ENCODE results near the gene AMH. TPM values are rescaled to one million over a fixed set of nuclear protein-coding genes. Genes with fewer than 3 reads are reported as not detected.

AMH gene
- total and polyA plus RNA-seq, 11 donors, result 0.10 to 1.1 (median 0.57) TPM; not detected in 4

GRCh38 chr19:2213799-2214198, 35.3 kb upstream of the AMH start:
- ATAC-seq (peak in 1 of 4 donors; percentile 52), DNase-seq (peak in 1 of 5 donors; percentile 50)
- 76 to 93% (median 88%) methylated on average over 25 to 26 of the region's 26 CpGs for WGBS, 4 donors
- H3K36me3 ChIP-seq, result peaks cover 3 to 94% (median 87%) of the 10 kb centered on the region in 9 donors
- no peaks in the 10 kb centered on the region for H3K27me3 ChIP-seq
- intact Hi-C loops (cut with DNase I), result no loop called here
- H3K4me3 ChIP-seq, result no peak overlapping the region
- TF ChIP-seq POLR2A (IDR thresholded peaks at IDR 0.05) (no peak), CTCF (IDR thresholded peaks at IDR 0.05) (no peak)
- H3K27ac ChIP-seq, result no peak overlapping the region
- no peaks in the 10 kb centered on the region for H3K9me3 ChIP-seq
- peaks cover 0 to 5% (median 2%) of the 10 kb centered on the region in 12 donors for H3K4me1 ChIP-seq

- Histone ChIP-seq H3K36me3 (peaks cover 3 to 98% (median 91%) of the 10 kb centered on the region in 9 donors), H3K4me1 (peaks cover 0 to under 1% (median 0%) of the 10 kb centered on the region in 12 donors), H3K9me3 (no peaks in the 10 kb centered on the region), H3K4me3 (no peak overlapping the region), H3K27ac (no peak overlapping the region), H3K27me3 (no peaks in the 10 kb centered on the region)
- TF ChIP-seq POLR2A (IDR thresholded peaks at IDR 0.05), result no peak
- no peak for TF ChIP-seq CTCF (IDR thresholded peaks at IDR 0.05)
- intact Hi-C loops (cut with DNase I), result no loop called here
- 85 to 93% (median 91%) methylated on average over 13 to 17 of the region's 17 CpGs for WGBS, 4 donors
- DNase-seq (no peak), ATAC-seq (peak in 1 of 4 donors; percentile 13)
These were observed 34.9 kb upstream of the AMH start for GRCh38 chr19:2214251-2214650.

DNA sequence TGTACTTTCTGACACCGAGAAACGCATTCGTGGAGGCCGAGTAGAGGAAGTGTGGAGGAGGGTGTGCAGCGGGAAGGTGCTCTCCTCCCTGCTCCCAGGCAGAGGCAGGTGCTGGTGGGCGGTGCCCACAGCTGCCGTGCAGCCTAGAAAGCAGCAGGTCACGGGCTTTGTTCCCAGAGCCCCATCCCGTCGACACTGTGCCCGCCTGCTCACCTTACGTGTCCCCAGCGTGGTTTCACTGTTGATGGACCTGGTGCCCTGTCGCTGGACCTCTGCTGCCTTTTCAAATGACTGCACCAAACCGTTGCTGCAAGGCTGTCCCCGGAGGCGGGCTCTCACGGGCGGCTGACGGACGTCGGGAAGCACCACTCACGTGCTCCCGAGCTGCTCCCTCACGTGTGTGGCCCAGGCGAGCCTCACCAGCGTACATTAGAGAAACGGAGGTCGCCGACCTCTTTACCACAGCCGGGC, 33.8 kb upstream of the AMH start:
- intact Hi-C loops (cut with DNase I), result no loop called here
- no peak for ATAC-seq
- H3K36me3 ChIP-seq, result peaks cover 3 to 100% (median 92%) of the 10 kb centered on the region in 9 donors
- H3K27ac ChIP-seq, result no peak overlapping the region
- H3K4me1 ChIP-seq, result no peaks in the 10 kb centered on the region
- H3K27me3 ChIP-seq, result no peaks in the 10 kb centered on the region
- no peak for DNase-seq
- TF ChIP-seq CTCF (IDR thresholded peaks at IDR 0.05) (no peak), POLR2A (IDR thresholded peaks at IDR 0.05) (no peak)
- no peaks in the 10 kb centered on the region for H3K9me3 ChIP-seq
- no peak overlapping the region for H3K4me3 ChIP-seq
- WGBS, 4 donors, result 83 to 87% (median 85%) methylated on average over 30 to 31 of the region's 31 CpGs

DNA sequence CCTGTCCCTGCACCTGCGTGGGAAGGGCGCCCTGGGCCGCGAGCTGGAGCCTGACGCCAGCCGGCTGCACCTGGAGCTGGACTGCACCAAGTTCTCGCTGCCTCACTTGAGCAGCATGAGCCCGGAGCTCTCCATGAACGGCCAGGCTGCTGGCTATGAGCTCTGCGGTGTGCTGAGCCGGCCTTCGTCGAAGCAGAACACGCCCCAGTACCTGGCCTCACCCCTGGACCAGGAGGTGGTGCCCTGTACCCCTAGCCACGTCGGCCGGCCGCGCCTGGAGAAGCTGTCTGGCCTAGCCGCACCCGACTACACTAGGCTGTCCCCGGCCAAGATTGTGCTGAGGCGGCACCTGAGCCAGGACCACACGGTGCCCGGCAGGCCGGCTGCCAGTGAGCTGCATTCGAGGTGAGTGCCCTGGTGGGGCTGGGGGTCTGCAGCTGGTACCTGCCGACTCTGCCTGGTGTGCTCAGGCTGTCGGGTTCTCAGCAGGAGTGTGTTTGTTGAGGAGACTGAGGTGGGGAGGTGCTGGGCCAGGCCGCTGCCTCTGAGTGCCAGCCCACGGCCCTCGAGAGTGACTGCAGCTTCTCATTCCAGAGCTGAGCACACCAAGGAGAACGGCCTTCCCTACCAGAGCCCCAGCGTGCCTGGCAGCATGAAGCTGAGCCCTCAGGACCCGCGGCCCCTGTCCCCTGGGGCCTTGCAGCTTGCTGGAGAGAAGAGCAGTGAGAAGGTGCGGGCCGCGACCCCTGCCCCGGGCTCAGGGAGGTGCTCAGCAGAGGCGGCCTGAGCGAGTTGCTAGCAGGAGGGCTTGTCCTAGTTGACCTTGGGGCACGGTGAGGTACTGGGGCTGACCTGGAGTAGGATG, 32.5 kb upstream of the AMH start:
- Histone ChIP-seq H3K36me3 (peaks cover 0 to 98% (median 85%) of the 10 kb centered on the region in 9 donors), H3K9me3 (no peaks in the 10 kb centered on the region), H3K27ac (no peak overlapping the region), H3K27me3 (no peaks in the 10 kb centered on the region), H3K4me1 (peaks cover 0 to 8% (median 0%) of the 10 kb centered on the region in 12 donors), H3K4me3 (no peak overlapping the region)
- intact Hi-C loops (cut with DNase I), result no loop called here
- 93 to 95% (median 95%) methylated on average over 38 to 43 of the region's 43 CpGs; no CpG with 5 or more reads in 1 of the 4 donors for WGBS, 4 donors
- ATAC-seq (no peak), DNase-seq (no peak)
- TF ChIP-seq POLR2A (IDR thresholded peaks at IDR 0.05) (no peak), CTCF (IDR thresholded peaks at IDR 0.05) (no peak)
